A172 (cell line): ENCODE data around the gene RFNG. TPM values are rescaled to one million over a fixed set of nuclear protein-coding genes. Genes with fewer than 3 reads are reported as not detected.

ENCODE experiments used
- DNase-seq: peaks from one replicate; pipeline ENCODE4 v3.0.0-alpha.2; 2015; ENCODE audit warnings: low spot score
- total RNA-seq: library from RNA; depleted of rRNA; stranded (reverse); fragments of >200 nt; shearing (Covaris generic); gene quantifications from 2 replicates; pipeline ENCODE4 v1.2.3, GENCODE V29; 2014

Gene RFNG
- total RNA-seq, 1 experiment from 2014 or later: 42.8 TPM

DNA sequence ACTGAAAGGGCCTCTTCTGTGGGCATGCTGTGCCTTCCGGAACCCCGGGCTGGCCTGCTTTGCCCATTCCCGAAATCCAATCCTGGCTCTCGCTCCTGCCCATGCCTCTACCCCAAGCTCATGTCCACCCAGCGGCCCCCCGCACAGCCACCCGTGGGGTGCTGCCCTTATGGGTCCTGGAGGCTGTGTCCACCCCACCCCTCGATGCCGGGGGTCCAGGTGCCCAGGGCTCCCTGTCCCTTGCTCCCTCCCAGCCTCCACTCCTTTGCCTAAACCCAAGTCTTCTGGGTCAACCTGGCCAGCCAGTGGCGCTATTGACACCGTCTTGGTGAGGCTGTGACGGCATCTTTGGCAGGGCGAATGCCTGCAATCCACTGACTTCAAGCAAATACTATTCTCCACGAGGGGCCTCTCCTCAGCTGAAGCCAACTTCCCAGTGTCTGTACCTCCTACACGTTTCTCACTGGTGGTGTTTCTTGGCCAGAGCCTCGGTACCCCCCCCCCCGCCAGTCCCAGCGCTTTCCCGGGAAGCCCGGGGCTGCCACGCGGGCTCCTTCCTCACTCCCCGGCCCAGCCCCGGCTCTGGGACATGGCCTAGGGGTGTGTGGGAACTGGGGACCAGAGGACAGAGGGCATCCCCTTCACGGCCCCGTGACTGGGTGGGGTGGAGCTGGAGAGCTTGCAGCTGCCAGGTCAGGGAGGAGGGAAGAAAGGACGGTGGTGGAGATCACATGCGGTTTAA is 26.2 kb upstream of the RFNG start:
- DNase-seq: no peak

DNA sequence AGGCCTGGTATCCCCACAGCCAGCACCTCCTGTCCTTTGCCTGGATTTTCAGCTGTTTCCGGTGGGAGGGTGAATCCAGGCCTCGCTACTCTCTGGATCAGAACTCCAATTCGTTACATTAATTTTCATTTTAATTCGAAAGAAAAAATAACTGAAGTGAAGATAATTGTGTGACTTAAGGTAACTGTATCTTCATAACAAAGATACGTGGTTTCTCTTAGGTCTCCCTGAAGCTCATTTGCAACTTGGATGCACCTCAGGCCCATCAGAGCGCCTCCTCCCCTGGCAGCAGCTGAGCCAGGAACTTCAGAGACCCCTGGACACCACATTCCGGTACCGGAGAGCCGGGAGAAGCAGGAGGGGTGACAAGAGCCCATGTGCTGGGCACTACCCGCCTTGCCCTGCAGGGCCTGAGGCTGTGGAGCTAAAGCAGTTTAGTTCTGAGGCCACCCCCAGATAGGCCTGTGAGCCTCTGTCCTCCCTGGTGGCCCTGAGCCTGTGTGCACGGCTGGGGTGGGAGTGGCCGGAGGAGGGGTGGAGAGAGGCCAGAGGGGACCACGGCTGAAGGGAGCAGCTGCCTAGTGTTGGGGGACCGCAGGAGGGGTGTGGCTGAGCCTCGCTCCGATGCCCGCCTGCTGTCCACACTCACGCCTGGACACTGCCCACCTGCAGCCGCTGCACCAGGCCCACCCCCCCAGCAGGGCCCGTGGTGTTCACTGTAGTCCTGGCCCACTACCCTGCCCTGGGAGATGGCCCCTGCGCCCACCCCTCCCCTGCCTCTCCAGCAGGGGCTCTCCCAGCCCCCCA is 25.4 kb upstream of the RFNG start:
- DNase-seq: no peak

DNA sequence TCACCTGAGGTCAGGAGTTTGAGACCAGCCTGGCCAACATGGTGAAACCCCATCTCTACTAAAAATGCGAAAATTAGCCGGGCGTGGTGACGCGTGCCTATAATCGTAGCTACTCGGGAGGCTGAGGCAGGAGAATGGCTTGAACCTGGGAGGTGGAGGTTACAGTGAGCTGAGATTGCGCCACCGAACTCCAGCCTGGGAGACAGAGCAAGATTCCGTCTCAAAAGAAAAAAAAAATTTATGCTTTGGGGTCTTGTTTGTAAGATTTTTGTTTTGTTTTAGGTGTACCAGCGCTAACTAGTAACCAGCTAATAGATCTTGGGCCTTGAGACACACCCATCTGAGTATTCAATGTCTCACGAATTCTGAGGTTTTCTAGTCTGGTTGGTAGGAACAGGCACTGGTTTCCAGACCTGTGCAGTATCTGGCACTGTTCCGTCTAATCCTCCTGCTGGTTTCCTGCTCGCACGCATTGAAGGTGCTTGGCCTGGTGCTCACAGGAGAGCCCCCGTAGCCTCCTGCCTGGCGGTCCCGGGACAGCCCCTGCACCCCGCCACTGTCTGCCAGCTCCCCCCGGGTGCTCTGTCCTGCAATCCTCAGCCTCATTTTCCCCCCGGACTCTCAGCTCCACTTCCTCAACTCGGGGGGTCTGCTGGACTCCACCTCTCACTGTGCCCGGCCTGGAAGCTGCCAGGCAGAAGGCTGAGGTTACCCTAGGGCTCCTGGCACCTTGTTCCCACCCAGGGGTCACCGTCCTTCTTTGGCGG is 24.6 kb upstream of the RFNG start:
- no peak for DNase-seq

DNA sequence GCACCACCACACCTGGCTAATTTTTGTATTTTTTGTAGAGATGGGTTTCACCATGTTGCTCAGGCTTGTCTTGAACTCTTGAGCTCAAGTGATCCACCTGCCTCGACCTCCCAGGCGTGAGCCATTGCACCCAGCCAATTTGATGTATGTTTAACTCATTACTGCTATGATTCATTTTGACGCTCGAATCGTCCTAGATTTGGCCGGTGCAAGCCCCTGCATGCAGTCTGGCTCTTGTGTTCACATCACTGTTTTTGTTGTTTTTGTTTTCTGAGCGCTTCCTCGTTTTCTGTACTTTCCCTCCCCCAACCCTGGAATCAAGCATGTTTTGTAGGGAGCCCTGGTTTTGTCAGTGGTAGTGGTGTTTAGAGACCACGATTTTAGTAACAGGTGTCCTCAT is 21.8 kb upstream of the RFNG start:
- no peak for DNase-seq

DNA sequence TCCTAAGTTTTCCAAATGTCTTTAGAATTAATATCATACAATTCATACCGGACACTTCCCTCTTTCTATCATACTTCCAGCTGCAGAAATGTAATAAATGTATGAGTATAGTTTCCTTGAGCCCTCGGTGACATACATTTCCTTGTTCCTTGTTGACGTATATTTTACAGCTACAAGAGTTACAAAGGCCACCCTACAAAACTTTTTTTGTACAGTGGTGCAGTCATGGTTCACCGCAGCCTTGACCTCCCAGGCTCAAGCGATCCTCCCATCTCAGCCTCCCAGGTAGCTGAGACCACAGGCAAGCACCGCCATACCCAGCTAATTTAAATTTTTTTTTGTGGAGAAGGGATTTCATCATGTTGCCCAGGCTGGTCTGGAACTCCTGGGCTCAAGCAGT is 21.2 kb upstream of the RFNG start:
- DNase-seq: no peak

DNA sequence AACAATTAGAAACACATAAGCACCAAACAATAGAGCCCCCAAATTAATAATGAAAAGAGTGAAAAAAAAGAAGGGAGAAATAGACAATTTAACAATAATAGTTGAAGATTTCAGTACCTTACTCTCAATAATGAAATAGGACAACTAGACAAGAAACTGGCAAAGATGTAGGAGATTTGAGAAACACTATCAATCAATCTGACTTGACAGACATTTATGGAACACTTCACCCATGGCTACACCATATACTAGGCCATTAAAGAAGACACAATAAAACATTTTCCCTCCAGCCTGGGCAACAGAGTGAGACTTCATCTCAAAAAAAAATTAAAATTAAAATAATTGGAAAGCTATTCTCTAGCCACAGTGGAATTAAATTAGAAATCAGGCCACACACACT is 19.0 kb upstream of the RFNG start:
- DNase-seq: no peak

DNA sequence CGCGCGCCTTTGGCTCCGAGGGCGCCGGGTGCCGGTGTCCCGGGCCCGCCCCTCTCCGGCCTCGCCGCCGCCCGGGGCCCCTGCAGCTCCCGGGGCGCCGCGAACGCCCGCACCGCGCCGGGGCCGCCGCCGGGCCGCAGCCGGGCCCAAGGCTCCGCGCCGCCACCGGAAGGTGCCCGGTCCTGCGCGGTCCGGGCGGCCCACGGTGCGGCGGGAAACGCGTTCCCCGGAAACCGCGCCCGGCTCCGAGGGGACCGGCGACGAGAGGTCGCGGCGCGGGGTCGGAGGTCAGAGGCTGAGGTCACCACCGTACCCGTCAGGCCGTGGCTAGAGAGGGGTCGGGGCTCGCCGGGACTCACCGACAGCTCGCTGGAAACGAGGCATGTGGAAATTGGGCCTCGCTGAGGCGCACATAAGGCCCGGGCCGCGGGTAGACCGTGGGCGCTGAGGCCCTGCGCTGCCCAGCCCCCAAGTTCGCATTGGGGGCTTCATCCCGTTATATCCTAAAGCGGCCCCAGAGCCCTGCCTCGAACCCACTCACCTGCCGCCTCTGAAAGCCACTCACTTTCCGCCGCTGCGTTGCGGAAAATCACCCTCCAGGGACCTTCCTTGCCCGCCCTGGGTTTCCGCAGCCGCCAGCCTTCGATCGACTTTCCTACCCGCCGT is 14.2 kb upstream of the RFNG start, which contains the start of gene DUS1L:
Gene DUS1L (minus strand): TSS at position 167 of the 666 bp plus-strand sequence. CDS start 745 bp downstream, outside the sequence.
- no peak for DNase-seq

DNA sequence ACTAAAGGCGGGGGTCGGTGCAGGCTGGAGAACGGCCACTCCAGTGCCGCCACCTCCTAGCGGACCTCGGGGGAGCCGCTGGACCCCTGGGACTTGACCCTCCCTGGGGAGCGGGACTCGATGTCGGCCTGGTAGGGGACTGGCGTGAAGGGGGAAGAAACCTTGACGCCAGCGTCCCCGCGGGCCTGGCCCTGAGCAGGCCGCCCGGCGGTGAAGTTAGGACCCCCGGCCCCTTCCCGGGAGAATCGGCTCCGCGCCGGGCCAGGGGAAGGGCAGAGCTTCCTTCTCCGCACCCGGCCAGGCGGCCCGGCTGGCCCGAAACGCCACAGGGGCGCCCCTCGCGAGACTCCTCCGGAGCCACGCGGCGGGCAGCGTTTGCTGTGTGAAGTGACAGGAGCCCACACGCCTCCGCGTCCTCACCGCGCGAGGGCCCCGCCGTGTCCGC is 13.6 kb upstream of the RFNG start:
- no peak for DNase-seq

DNA sequence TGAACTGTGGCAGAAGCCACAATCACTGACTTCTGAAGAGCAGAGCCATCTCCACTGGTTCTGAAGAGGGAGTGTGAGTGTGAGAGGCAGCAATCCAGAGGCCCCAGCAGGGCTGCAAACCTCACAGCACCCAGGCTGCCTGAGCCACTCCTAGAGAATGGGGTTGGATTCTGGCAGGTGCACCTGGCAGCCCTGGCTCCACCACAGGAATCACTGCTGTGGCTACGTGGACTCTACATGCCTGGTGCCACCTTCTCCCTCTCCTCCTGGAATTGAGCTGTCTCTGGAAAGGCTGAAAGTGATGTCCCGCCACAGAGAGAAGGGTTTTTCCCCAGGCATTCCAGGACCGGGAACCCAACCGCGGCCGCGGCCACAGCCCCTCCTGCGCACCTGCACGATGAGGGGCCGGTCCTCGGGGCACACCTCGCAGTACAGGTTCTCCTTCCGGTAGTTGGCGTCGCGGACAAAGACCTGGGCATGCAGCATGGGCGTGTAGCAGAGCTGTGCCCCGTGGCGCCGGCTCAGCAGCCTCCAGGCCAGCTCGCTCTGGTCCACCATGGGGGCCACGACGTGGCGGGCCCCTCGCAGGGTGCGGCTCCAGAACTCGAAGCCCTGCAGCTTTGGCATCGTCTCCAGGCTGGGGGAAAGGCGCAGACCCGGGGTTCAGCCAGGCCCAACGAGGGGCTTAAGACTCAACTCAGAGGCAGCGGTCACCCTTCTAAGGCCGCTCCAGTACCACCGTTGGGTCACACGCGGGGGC is 13.0 kb upstream of the RFNG start:
- DNase-seq: no peak

DNA sequence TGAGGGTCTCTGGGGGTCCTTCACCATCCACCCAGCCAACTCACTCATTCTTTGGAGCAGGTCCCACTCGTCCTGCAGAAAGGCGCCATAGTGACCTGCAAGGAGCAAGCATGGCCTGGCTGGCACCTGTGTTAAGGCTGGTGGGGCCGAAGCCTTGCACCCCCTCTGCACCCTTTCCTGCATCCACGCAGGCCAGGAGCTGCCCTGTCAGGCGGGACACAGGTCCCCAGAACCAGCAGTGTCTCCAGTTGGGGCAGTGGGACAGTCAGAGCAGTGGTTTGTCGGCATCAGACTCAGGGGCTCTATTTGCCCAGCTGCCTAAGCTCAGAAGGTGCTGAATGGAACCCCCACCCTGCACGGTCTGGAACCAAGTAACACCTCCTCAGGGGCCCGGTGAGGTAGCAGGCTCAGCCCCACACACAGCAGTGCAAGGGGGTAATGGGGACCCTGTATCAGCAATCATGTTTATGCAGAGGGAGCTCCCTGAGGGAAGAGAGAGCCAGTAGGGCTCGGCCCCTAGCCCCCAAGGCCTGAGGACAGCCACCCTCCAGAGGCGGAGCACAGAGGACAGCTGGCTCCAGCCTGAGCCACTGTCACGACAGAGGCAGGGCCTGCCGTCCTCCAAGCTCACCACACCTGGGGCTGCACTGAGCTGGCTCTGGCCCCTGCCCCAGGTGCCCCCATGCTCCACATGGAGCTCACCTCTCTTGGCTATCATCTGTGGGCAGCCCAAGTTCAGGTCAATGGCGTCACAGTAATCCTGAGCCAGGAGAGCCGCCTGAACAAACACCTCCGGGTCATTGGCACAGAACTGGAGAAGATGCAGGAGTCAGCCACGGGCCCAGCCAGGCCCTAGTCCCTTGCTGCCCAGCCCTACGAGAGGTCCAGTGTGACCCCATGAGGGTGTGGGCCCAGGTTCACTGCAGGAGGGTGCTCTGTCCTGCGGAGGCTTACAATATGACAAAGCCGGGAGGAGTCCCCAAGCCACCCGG is 12.1 kb upstream of the RFNG start:
- DNase-seq: no peak

DNA sequence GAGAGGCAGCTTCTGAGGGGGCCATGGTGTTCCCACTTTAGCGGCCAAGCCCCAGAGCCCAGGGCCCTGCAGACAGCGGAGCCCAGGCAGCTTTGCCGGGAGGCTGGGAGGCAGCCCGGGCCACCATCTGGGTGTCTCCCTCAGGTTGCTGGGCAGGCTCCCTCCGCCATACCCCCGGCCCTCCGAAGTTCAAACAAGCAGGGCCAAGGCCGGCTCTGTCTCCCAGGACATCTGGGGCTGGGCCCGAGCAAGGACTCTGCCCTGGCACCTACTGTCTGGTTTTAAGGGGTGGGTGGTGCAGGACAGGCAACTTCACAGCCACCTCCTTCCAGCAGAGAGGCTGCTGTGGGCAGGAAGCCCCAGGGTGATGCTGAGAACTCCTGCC is 11.4 kb upstream of the RFNG start:
- DNase-seq: no peak

DNA sequence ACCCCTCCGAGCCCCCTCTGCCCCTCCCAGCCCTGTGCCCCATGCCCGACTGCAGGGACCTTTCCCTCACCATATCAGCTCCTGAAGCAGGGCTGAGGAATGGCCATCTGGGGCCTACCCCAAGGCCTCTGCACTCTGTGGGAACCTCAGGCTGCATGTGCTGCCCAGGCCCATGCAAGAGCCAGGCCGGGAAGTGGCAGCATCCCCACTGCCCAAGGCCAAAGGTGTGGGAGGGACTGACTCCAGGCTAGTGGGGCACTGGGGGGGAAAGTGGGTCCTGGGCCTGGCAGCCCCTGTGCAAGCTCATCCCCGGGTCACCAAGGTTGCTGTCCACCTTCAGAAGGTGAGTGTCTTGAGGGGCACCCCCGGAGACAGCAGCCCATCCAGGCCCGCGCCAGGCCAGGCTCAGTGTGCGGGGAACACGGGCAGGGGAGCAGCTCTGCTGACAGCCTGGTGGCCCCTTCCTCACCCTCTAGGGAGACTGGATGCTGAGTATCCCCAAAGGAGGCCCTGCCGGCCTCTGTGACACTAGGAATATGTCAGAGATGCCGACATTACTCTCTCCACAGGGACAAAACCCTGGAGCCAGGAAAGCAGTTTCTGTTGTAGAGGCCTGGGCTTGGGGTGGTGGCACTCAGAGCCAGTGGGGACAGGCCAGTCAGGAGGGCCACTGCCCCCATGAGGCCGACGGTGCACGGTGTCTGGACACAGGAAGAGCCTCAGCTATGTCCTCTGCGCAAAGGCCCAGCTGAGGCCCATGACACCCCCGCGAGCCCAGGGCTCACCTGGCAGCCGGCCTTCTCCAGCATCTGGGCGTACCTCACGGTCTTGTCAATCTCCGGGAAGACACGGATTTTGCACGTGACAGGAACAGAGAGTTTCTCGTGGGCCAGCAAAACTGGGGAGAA is 10.7 kb upstream of the RFNG start:
- DNase-seq: no peak

DNA sequence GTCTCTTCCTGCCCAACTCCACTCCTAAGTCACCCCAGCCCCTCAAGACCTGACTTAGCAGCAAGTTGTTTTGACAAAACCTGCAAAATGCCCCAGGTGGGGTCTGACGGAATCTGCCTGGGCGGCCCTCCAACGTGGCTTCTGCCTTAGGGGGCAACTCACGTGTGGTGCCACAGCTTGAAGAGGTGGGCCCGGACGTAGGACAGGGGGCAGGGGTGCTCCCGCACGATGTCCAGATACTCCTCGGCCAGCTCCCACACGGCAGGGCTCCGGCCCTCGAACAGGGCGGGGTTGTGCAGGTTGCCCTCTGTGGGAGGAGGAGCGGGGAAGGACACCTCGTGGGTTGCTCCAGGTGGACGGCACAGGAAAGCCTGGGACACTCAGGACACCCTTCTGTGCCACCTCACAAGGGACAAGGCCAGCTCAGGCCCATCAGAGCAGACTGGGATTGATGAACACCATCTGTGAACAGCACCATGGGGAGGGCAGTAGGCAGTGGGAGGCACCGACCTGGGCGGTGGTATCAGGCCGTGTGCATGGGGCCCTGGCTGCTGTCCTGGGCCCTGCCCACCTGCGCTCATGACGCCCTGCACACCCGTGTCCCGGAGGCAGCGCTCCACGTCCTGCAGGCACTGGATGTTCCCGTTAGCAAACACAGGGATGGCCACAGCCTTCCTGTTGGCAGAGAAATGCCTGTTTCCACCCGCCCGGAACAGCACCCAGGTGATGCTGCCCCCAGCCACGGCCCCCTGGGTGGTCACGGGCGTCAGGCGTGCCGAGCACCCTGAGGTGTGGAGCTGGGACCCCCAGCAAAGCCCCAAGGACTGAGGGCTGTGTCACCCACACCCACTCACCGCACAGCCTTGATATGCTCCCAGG is 9.7 kb upstream of the RFNG start:
- no peak for DNase-seq

DNA sequence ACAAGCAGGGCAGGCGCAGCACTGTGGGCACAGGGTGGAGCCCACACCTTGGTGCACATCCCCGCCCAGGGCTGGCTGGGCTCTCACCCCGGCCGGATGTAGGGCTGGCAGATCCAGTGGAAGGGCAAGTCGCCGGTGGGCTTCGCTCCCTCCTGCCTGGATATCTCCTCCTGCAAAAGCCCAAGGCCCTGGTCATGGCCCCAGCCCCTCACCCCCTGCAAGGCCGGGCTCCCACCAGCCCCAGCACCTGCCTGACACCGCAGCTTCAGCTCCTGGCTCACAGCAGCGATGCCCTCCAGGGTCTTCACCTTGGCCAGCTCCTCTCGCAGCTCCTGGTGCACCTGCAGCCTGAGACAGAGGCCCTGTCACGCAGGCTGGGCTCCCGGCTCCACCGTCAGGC is 9.0 kb upstream of the RFNG start:
- no peak for DNase-seq

DNA sequence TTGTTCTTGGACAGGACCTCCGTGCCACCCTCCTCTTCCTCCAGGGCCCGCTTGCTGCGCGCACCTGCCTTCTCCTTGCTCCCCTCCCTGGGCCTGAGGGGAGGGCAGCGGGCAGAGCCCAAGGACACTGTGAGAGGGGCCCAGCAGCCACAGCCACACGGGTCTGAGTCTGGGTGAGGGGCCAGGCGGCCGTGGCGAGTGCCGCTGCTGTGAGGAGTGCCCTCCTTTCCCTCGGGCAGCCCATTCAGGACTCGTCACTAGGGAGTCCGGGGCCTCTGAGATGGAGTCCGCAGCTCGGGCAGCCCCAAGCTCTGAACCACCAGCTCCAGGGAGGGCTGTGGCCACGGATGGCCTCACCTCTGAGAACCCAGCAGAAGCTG is 8.4 kb upstream of the RFNG start:
- no peak for DNase-seq

DNA sequence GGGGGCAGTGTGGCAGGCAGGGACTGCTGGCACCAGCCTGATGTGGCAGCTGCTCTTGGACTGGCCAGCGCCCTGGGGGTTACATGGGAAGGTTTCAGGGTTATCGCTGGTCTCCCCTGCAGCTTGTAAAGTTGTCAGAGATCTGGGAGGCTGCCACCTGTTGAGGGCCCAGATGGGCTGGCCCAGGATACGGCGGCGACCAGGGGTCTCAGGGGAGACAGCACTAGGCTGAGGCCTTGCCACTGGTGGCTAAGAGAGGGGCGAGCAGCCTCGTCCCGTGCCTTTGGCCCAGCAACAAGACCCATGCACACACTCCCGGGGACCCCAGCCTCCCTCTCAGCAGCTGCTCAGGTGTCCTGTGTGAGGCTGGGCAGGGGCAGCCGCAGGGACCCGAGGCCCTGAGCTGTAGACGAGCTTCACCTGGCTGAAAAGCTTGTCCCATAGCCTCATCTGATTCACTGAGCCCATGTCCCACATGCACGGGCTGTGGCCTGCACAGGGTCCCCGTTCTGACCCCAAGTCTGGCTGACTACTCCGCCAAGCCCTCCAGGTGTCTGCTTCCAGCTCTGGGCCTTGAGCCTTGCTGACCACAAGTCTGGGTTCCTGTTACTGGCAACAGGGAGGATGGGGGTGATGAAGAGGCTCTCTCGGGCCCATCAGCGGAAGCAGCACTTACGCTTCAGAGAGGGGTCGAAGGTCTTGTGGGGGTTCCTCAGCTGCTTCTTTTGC is 7.8 kb upstream of the RFNG start:
- DNase-seq: no peak

DNA sequence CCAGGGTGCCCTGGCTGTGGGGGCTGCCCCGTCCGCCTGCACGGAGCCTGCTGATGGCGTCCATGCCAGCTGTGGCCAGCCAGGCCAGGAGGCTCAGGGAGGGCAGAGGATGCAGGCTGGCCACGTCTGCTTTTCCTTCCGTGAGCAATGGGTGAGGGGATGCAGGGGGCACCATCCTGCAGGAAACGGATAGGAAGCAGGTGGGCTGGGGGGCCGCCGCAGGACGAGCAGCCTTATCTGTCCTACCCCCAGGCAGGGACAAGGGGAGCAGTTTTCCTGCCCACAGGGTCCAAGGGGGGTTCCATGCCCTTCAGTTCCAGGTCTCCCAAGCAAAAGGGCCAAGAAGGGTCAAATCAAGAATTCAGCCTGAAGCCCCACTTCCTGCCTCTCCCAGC is 7.2 kb upstream of the RFNG start:
- DNase-seq: no peak
